Right lobe of liver (tissue), 4 donors: Measurements from ENCODE around the gene MPP2.

ENCODE experiments used
- CTCF ChIP-seq, 4 donors: fragments of 200-600 bp in 3 of 4; fragments of 450-650 bp in 1 of 4; IDR thresholded peaks; one replicate each; pipeline versions ENCODE4 v1.5.1 to v1.8.0; 2016 to 2022; ENCODE audit warnings: antibody characterized with exemption in 4 of 4, mild to moderate bottlenecking in 2 of 4
- POLR2A ChIP-seq: fragments of 450-650 bp; IDR thresholded peaks from one replicate; pipeline ENCODE4 v1.6.1; 2017; ENCODE audit warnings: antibody characterized with exemption, mild to moderate bottlenecking
- donor health status: DM: no; HTN: no; CAD: no.
- donor health status: DM: no; HTN: no; CAD: no.
- donor health status: DM: no; HTN: yes; CAD: no.

- TF ChIP-seq CTCF (IDR thresholded peaks at IDR 0.05): no peak
- no peak for TF ChIP-seq POLR2A
These were observed 42.4 kb upstream of the MPP2 start for GRCh38 chr17:43949781-43950180.
